ENCODE results near the gene ZNG1A.
"Not testable (repeated sequence)": the region's sequence is repeated elsewhere in the genome, so short reads cannot be mapped to it uniquely, and the experiment has no call there.

ZNG1A gene

GRCh38 chr9:169757-170156, 9.1 kb downstream of the ZNG1A start:
- not testable (repeated sequence) for DNase-seq

DNA sequence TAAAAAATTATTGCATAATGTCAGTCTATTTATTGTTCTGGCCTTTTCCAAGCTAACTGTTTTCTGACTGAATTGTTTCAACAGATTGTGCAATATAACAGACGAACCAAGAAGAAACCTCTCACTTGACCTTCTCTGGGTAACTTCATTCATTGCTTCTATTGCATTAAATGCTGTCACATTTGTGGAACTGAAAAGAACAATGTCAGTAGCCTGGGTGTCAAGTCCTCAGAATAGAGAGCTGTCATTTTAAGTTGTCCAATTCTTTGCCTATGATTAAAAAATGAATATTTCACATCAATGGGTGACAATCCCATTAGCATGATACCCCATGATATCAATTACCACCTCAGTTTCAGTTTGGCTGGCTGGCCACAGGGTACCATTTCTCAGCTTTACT, 19.0 kb downstream of the ZNG1A start:
- DNase-seq: not testable (repeated sequence)

DNA sequence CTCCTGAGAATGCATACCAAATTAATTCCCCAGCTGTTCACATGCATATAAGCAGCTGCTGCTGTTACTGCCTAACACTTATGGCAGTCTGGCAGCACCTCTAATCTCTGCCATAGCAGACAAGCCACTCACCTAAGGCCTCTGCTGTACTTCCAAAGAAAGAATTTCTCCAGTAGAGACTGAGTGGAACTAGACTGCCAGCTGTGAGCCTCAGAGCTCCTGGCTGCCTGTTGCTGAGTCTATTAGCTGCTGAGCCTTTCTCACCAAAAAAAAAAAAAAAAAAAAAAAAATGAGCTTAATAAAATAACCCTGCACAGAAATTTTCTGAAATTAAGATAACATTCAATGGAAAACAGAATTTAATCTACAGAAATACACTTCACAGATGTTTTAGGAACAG, 27.7 kb downstream of the ZNG1A start:
- DNase-seq: not testable (repeated sequence)

DNA sequence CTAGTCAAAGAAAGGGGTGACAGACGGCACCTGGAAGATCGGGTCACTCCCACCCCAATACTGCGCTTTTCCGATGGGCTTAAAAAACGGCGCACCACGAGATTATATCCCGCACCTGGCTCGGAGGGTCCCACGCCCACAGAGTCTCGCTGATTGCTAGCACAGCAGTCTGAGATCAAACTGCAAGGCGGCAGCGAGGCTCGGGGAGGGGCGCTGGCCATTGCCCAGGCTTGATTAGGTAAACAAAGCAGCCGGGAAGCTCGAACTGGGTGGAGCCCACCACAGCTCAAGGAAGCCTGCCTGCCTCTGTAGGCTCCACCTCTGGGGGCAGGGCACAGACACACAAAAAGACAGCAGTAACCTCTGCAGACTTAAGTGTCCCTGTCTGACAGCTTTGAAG, 39.0 kb downstream of the ZNG1A start:
- not testable (repeated sequence) for DNase-seq

- not testable (repeated sequence) for DNase-seq
Measured at GRCh38 chr9:117995-118467, 60.8 kb downstream of the ZNG1A start, which contains the start of gene FOXD4. FOXD4 (minus strand) TSS chr9:118417; CDS start chr9:118119, 298 bp downstream.

DNA sequence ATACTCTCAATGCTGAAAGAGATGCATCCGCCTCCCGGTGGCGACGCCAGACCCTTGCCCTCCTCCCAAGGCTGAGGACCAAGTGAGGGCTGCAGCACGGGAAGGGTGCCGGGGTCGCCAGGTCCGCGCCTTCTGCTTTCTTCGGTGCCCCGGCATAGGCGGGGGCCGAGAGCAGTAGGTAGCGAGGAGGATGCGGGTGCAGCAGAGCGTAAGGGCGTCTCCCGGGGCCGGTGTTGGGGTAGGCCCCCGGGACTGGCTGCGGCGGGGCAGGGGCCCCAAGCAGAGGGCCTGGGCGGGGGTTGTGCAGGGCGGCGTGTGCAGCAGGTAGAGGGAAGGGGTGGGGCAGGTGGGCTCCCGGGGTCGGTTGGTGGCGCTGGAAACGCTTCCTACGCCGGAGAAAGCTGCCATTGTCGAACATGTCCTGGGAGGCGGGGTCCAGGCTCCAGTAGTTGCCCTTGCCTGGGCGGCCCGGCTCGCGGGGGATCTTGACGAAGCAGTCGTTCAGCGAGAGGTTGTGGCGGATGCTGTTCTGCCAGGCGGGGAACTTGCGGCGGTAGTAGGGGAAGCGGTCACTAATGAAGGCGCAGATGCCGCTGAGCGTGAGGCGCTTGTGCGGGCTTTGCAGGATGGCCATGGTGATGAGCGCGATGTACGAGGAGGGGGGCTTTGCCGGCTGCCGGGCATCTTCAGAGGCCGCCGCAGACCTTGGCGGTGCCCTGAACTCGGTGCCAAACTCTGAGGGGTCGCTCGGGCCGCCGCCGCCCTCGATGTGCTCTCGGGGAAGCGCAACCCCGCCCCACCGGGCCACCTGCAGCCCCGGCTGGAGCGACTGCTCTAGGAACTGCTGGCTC, 61.5 kb downstream of the ZNG1A start:
- DNase-seq: not testable (repeated sequence)

- not testable (repeated sequence) for DNase-seq
Measured at GRCh38 chr9:116239-117077, 62.4 kb downstream of the ZNG1A start.

- not testable (repeated sequence) for DNase-seq
Measured at GRCh38 chr9:115118-115451, 63.8 kb downstream of the ZNG1A start.

- not testable (repeated sequence) for DNase-seq
Measured at GRCh38 chr9:114267-115117, 64.4 kb downstream of the ZNG1A start.

DNA sequence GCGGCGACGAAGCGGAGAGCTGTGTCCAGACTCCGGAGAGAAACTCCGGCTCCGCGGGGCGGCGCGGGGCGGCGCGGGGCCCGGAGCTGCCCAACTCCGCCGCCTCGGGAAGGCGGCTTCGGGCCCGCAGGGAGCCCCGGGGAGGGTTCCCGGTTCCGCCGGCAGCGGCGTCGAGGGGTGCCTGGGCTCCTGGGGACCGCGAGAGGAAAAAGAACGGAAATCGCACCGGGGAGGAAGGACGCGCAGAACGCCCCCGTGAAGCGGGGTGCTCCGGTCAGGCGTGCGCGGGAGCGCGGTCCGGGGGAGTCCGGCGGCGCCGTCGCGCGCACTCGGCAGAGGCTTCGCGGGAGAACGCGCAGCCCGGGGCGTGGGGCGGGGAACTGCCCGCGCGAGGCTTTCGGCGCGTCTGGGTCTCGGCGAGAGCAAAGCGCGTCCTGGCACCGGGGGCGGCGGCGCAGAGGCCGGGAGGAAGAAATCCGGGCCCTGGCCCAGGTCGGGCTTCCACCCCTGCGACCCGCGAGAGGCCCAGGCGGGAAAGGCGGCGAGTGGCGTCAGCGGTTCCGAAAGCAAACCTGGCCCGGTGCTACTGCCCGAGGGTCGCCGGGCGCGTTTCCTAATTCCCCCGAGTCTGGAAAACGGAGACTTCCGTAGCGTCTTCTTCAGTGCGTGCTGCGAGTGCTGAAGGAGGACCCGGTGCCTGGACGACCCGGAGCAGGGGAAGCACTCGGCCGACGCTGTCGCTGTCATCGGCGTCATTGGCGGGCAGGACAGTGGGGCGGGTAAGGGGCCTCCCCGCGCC, 65.2 kb downstream of the ZNG1A start:
- DNase-seq: not testable (repeated sequence)

DNA sequence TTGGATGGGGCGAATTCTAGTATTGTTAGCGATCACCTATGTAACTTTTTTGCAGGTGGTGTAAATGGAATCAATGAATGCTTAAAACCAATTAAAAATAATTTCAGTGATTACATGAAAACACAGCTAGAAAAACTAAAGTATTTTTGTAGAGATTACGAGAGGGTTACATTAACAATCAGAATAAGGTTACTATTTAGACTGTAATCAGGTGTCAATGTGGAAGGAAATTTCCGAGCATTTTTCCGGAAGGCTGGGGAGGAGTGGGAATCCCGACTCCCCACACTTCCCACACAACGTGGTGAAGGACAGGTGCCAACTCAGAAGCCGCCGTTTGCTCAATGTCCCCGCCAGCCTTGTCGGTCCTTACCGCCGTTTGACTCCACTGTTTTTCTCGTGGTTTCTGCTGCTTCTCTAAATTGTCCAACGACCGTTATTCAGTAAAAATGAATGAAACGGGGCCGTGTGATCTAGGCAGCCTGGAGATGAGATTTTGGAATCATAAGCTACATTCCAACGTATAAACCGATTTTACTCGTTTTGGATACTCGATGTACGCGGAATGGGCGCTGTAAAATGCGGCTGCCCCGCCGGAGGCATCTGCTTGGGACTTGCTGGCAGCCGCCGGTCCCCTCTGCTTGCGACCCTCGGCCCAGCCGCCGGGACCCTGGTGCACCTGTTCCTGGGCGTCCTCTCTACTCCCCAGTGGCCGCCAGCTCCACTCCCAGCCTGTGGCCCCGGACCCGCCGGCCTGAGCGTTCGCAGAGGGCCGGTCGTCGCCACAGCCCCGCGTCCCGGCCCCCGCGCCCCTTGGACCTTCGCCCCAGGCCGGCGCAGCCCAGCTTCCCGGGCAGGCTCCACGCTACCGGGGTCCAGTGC, 66.0 kb downstream of the ZNG1A start:
- DNase-seq: not testable (repeated sequence)

GRCh38 chr9:110672-111071, 68.2 kb downstream of the ZNG1A start:
- DNase-seq: not testable (repeated sequence)

DNA sequence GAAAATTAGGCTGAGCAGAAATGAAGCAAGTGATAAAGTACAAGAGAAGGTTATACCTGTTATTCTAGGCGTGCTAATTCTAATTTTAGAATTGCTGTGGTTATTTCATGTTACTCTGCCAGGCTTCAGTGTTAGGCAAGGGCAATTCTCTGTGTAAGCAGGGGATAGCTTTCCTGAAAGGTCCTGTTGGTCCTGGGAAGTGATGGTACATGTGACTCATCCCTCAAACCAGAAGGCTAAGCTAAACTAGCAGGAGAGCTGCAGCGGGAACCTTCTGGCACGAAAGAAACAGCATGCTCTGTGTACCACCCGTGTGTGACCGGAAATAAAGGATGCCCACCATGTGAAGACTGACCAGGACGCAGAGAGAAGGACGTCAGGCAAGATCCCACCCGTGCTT, 69.3 kb downstream of the ZNG1A start:
- not testable (repeated sequence) for DNase-seq

DNA sequence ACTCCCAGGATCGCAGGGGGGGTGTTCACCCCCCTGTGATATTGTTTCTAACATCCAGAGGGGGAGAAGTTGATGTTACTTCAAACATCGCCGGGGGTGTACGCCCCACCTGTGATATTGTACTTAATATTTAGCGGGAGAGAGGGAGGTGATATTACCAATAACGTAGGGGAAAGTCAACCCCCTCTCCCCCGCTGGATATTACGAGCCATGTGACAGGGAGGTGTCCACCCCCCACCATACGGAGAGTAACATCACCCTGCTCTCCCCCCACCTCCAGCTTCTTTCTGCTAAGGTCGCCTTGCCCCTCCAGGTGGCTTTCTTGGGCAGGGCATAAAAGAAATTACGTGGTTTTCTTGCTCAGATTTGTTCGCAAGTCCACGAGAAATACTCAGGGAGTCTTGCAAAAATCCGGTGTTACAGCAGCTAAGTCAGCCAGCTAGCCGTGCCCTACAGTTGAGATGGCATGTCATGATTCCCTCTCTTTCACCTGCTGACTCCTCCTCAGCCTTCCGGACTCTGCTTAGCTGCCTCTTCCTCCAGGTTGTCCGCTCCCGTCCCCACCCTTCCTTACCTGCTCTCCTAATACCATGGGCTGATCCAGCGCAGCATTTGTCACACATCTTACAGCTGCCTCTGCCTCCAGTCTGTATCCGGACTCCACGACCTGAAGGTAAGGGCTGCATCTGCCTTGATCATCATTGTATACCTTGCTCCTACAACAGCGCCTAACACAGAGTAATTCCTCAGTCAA, 69.9 kb downstream of the ZNG1A start:
- DNase-seq: not testable (repeated sequence)

DNA sequence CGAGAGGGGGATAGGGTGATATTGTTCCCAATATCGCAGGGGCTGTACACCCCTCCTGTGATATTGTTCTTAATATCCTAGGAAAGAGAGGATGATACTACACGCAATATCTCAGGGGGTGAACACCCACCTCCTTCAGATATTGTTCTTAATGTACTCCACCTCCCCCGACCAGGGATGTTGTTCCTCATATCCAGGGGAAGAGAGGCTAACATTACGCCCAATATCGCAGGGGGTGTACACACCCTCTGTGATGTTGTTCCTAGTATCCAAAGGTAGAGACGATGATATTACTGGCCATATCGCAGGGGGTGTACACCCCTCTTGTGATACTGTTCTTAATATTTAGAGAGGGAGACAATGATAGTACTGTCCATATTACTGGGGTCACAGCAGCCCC, 72.9 kb downstream of the ZNG1A start:
- DNase-seq: not testable (repeated sequence)

DNA sequence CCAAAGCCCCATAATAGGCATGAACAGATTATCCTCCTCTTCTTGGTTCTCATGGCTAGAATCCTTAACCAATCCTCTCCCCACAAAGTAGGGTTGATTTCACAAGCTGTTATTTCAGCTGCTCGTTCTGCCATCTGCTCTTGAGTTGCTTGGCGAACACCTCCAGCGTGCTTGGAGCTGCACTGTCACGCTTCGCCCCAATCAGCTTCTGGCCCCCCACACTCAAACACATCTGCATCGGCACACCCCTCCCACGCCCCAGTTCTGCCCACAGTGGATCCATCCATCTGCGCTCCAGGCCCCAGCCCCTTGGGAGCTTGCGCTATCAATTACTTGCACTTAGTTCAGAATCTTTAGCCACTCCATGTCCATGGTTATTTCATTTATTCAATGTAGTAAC, 78.4 kb downstream of the ZNG1A start:
- DNase-seq: not testable (repeated sequence)

GRCh38 chr9:99867-100266, 79.0 kb downstream of the ZNG1A start:
- not testable (repeated sequence) for DNase-seq

GRCh38 chr9:98775-99174, 80.1 kb downstream of the ZNG1A start:
- DNase-seq: not testable (repeated sequence)

- not testable (repeated sequence) for DNase-seq
Measured at GRCh38 chr9:94992-95391, 83.9 kb downstream of the ZNG1A start.

- not testable (repeated sequence) for DNase-seq
Measured at GRCh38 chr9:94323-94722, 84.5 kb downstream of the ZNG1A start.

Measured in GOT3 (cell line).